Common myeloid progenitor, CD34-positive (primary cell): ENCODE results near the gene BLM.
A peak's percentile ranks its signal among the peaks of the same experiment; 100 is the strongest.

ENCODE experiments used
- CTCF ChIA-PET: fragments of 350-600 bp; sonication (Branson Sonifier 250); formaldehyde crosslinking; loops from one replicate; lab custom pipeline; 2021; ENCODE audit warnings: antibody characterized with exemption; lab: Charles Lee
- POLR2A ChIA-PET: fragments of 350-600 bp; sonication (Branson Sonifier 250); formaldehyde crosslinking; loops from one replicate; lab custom pipeline; 2021; ENCODE audit warnings: antibody characterized with exemption; lab: Charles Lee
- DNase-seq, 3 donors: peaks; one replicate each; pipeline versions ENCODE4 v3.0.0 to v3.0.0-alpha.2; 2013
- H3K27ac ChIP-seq, 2 experiments: 1 replicate in 1 of 2; 2 replicates in 1 of 2; pipeline ENCODE4 v1.7.0; 2013; ENCODE audit warnings: inconsistent platforms in 2 of 2, low read length in 2 of 2, mild to moderate bottlenecking in 2 of 2, low read depth in 1 of 2, moderate library complexity in 1 of 2; ENCODE audit not compliant: severe bottlenecking in 2 of 2, insufficient read depth in 1 of 2, poor library complexity in 1 of 2
- H3K27me3 ChIP-seq, 5 experiments: replicated peaks in 2 of 5; 1 replicate in 3 of 5; 2 replicates in 2 of 5; pipeline versions ENCODE4 v1.6.1 to v1.7.0; 2013; ENCODE audit warnings: low read length in 4 of 5, mild to moderate bottlenecking in 2 of 5, moderate library complexity in 2 of 5, inconsistent platforms in 1 of 5; ENCODE audit not compliant: insufficient read depth in 5 of 5, control insufficient read depth in 4 of 5
- H3K36me3 ChIP-seq, 4 experiments: 1 replicate in 2 of 4; 2 replicates in 2 of 4; pipeline versions ENCODE4 v1.6.1 to v1.7.0; 2013; ENCODE audit warnings: low read length in 3 of 4, control low read depth in 1 of 4, mild to moderate bottlenecking in 1 of 4; ENCODE audit not compliant: control insufficient read depth in 4 of 4, insufficient read depth in 4 of 4
- H3K4me1 ChIP-seq, 4 experiments: 1 replicate in 3 of 4; 2 replicates in 1 of 4; pipeline versions ENCODE4 v1.6.1 to v1.7.1; 2013; ENCODE audit warnings: low read length in 3 of 4, mild to moderate bottlenecking in 3 of 4, control low read depth in 1 of 4, inconsistent platforms in 1 of 4, moderate library complexity in 1 of 4; ENCODE audit not compliant: control insufficient read depth in 4 of 4, insufficient read depth in 4 of 4; ENCODE audit errors: control extremely low read depth in 1 of 4
- H3K4me3 ChIP-seq, 7 experiments: 1 replicate in 4 of 7; 2 replicates in 3 of 7; pipeline versions ENCODE4 v1.5.1 to v1.7.0; 2013; ENCODE audit warnings: mild to moderate bottlenecking in 7 of 7, low read length in 6 of 7, moderate library complexity in 6 of 7, inconsistent platforms in 2 of 7, low read depth in 2 of 7, control low read depth in 1 of 7; ENCODE audit not compliant: insufficient read depth in 4 of 7, control insufficient read depth in 1 of 7; ENCODE audit errors: extremely low read depth in 1 of 7
- H3K9me3 ChIP-seq, 5 experiments: 1 replicate in 4 of 5; 2 replicates in 1 of 5; pipeline versions ENCODE4 v1.6.1 to v1.7.1; 2013; ENCODE audit warnings: low read length in 4 of 5, mild to moderate bottlenecking in 2 of 5, inconsistent platforms in 1 of 5, low read depth in 1 of 5, moderate library complexity in 1 of 5; ENCODE audit not compliant: control insufficient read depth in 4 of 5, insufficient read depth in 2 of 5; ENCODE audit errors: control extremely low read depth in 1 of 5
- WGBS: methylation state at CpG from one replicate; pipeline ENCODE4 v1.1.5; 2013; ENCODE audit not compliant: insufficient coverage; 5-methylcytosine and 5-hydroxymethylcytosine counted together

Gene BLM

GRCh38 chr15:90701880-90702630 lies 15.1 kb upstream of the BLM start:
- H3K36me3 ChIP-seq = peaks cover 0 to 6% (median 1%) of the 10 kb centered on the region in 4 experiments
- no peak overlapping the region for H3K27ac ChIP-seq
- POLR2A ChIA-PET = no interaction called here
- peaks cover 0 to 9% (median 0%) of the 10 kb centered on the region in 5 experiments for H3K9me3 ChIP-seq
- CTCF ChIA-PET = interaction anchor here (0.8 to 3.6 kb wide), 4 partner anchors 16 to 378 kb away, joined by 3 to 24 read pairs (median 4); partner anchors contain the start of gene FES
- no peak overlapping the region for H3K4me3 ChIP-seq
- 96% methylated on average over 8 of the region's 9 CpGs for WGBS
- H3K27me3 ChIP-seq = no peaks in the 10 kb centered on the region
- H3K4me1 ChIP-seq = peaks cover 0 to 32% (median 18%) of the 10 kb centered on the region in 4 experiments
- DNase-seq = peak; percentile 59 to 71 (median 62)

- DNase-seq = no peak
- CTCF ChIA-PET = interaction anchor here (0.9 kb wide), 1 partner anchor 9 kb away, joined by 3 read pairs; no protein-coding TSS in a partner anchor
- POLR2A ChIA-PET = no interaction called here
- no peak overlapping the region for H3K4me3 ChIP-seq
- no peaks in the 10 kb centered on the region for H3K27me3 ChIP-seq
- peaks cover 0 to 9% (median 0%) of the 10 kb centered on the region in 5 experiments for H3K9me3 ChIP-seq
- H3K27ac ChIP-seq = no peak overlapping the region
- H3K36me3 ChIP-seq = peaks cover 0 to 6% (median 1%) of the 10 kb centered on the region in 4 experiments
- peaks cover 0 to 28% (median 18%) of the 10 kb centered on the region in 4 experiments for H3K4me1 ChIP-seq
- WGBS = no CpG with 5 or more reads among the region's 5 CpGs
Measured at GRCh38 chr15:90703455-90703854, 13.7 kb upstream of the BLM start.

- H3K36me3 ChIP-seq = peaks cover 0 to 6% (median 1%) of the 10 kb centered on the region in 4 experiments
- H3K27me3 ChIP-seq = no peaks in the 10 kb centered on the region
Measured at GRCh38 chr15:90705212-90705611, 11.9 kb upstream of the BLM start.

GRCh38 chr15:90706394-90707327 lies 10.5 kb upstream of the BLM start:
- no peak for DNase-seq
- CTCF ChIA-PET = no interaction called here
- Histone ChIP-seq H3K4me1 (peaks cover 0 to 8% (median 2%) of the 10 kb centered on the region in 4 experiments), H3K9me3 (peaks cover 0 to 9% (median 0%) of the 10 kb centered on the region in 5 experiments), H3K27me3 (no peaks in the 10 kb centered on the region), H3K36me3 (peaks cover 0 to 6% (median 1%) of the 10 kb centered on the region in 4 experiments), H3K4me3 (no peak overlapping the region), H3K27ac (no peak overlapping the region)
- POLR2A ChIA-PET = interaction anchor here (0.7 kb wide), 1 partner anchor 139 kb away, joined by 5 read pairs; no protein-coding TSS in a partner anchor
- 90% methylated on average over 2 of the region's 7 CpGs for WGBS

More at GRCh38 chr15:90705212-90705611, 11.9 kb upstream of the BLM start:
- CTCF ChIA-PET = interaction anchor here (0.8 to 1.0 kb wide), 2 partner anchors 13 to 181 kb away, joined by 3 read pairs; no protein-coding TSS in a partner anchor
- Histone ChIP-seq H3K4me3 (no peak overlapping the region), H3K27ac (no peak overlapping the region), H3K4me1 (peaks cover 0 to 23% (median 16%) of the 10 kb centered on the region in 4 experiments), H3K9me3 (peaks cover 0 to 9% (median 0%) of the 10 kb centered on the region in 5 experiments)
- DNase-seq = no peak
- POLR2A ChIA-PET = no interaction called here
- 100% methylated on average over 3 of the region's 4 CpGs for WGBS

- no peak for DNase-seq
- H3K27me3 ChIP-seq = no peaks in the 10 kb centered on the region
- CTCF ChIA-PET = interaction anchor here (1.2 to 1.3 kb wide), 2 partner anchors 178 to 224 kb away, joined by 4 read pairs; no protein-coding TSS in a partner anchor
- no peak overlapping the region for H3K4me3 ChIP-seq
- peaks cover 0 to 6% (median 0%) of the 10 kb centered on the region in 5 experiments for H3K9me3 ChIP-seq
- POLR2A ChIA-PET = no interaction called here
- H3K4me1 ChIP-seq = peaks cover 0 to under 1% (median 0%) of the 10 kb centered on the region in 4 experiments
- H3K27ac ChIP-seq = no peak overlapping the region
- WGBS = no CpG with 5 or more reads among the region's 2 CpGs
- H3K36me3 ChIP-seq = peaks cover 0 to 6% (median 1%) of the 10 kb centered on the region in 4 experiments
Measured at GRCh38 chr15:90707489-90707888, 9.7 kb upstream of the BLM start.

- POLR2A ChIA-PET = interaction anchor here (0.6 kb wide), 1 partner anchor 228 kb away, joined by 3 read pairs; no protein-coding TSS in a partner anchor
- whole genome bisulfite sequencing = 43% methylated on average over 1 of the region's 1 CpG
- H3K36me3 ChIP-seq = peaks cover 0 to 6% (median 1%) of the 10 kb centered on the region in 4 experiments
- H3K4me1 ChIP-seq = no peaks in the 10 kb centered on the region
- DNase-seq = no peak
- H3K4me3 ChIP-seq = no peak overlapping the region
- CTCF ChIA-PET = interaction anchor here (1.2 to 1.3 kb wide), 2 partner anchors 177 to 223 kb away, joined by 4 read pairs; no protein-coding TSS in a partner anchor
- H3K27me3 ChIP-seq = no peaks in the 10 kb centered on the region
- H3K9me3 ChIP-seq = no peaks in the 10 kb centered on the region
- H3K27ac ChIP-seq = no peak overlapping the region
Measured at GRCh38 chr15:90708516-90708915, 8.6 kb upstream of the BLM start.
